ENCODE measurements around the gene ZSCAN26. TPM values are rescaled to one million over a fixed set of nuclear protein-coding genes. Genes with fewer than 3 reads are reported as not detected.

The ZSCAN26 gene
- polyA plus RNA-seq, 1 donor from 2014 or later = 91.2 TPM

- Histone ChIP-seq H3K9ac (ENCODE audit: low read length) (no peak overlapping the region), H3K36me3 (ENCODE audit: insufficient read depth, low read length) (no peaks in the 10 kb centered on the region), H3K27me3 (ENCODE audit: insufficient read depth, low read depth, low read length) (peaks cover 73% of the 10 kb centered on the region), H3K9me3 (ENCODE audit: low read length) (no peaks in the 10 kb centered on the region), H3F3A (ENCODE audit: insufficient read depth, low read length, poor library complexity, severe bottlenecking) (no peaks in the 10 kb centered on the region), H2AFZ (ENCODE audit: low read depth, low read length) (no peak overlapping the region), H3K4me3 (ENCODE audit: low read length) (peak overlapping the region; percentile 56), H4K20me1 (ENCODE audit: insufficient read depth) (no peaks in the 10 kb centered on the region), H3K27ac (ENCODE audit: low read length) (no peak overlapping the region), H3K4me2 (ENCODE audit: low read length) (no peak overlapping the region), H3K79me2 (replicated peaks; ENCODE audit: insufficient read depth, low read length) (no peaks in the 10 kb centered on the region), H3K9me2 (ENCODE audit: insufficient read depth, low read length) (no peaks in the 10 kb centered on the region)
- TF ChIP-seq EZH2 (IDR thresholded peaks at IDR 0.05; ENCODE audit: borderline replicate concordance, insufficient read depth, low read length, poor library complexity, severe bottlenecking) = no peak
- TF ChIP-seq CTCF (IDR thresholded peaks at IDR 0.05; ENCODE audit: poor library complexity, severe bottlenecking) = no peak
- TF ChIP-seq TAF1 (IDR thresholded peaks at IDR 0.05; ENCODE audit: low read depth) = no peak
- TF ChIP-seq REST (IDR thresholded peaks at IDR 0.05; ENCODE audit: borderline replicate concordance) = no peak
- TF ChIP-seq POLR2AphosphoS5 (IDR thresholded peaks at IDR 0.05) = no peak
- no peak for TF ChIP-seq RAD21 (conservative IDR thresholded peaks at IDR 0.05)
- TF ChIP-seq SMC3 (conservative IDR thresholded peaks at IDR 0.05; ENCODE audit: poor library complexity) = no peak
- TF ChIP-seq EP300 (conservative IDR thresholded peaks at IDR 0.05; ENCODE audit: poor library complexity, severe bottlenecking) = no peak
- no peak for TF ChIP-seq MXI1 (conservative IDR thresholded peaks at IDR 0.05; ENCODE audit: poor library complexity, severe bottlenecking)
Observed at GRCh38 chr6:28218312-28219248, 48.4 kb upstream of the ZSCAN26 start.

DNA sequence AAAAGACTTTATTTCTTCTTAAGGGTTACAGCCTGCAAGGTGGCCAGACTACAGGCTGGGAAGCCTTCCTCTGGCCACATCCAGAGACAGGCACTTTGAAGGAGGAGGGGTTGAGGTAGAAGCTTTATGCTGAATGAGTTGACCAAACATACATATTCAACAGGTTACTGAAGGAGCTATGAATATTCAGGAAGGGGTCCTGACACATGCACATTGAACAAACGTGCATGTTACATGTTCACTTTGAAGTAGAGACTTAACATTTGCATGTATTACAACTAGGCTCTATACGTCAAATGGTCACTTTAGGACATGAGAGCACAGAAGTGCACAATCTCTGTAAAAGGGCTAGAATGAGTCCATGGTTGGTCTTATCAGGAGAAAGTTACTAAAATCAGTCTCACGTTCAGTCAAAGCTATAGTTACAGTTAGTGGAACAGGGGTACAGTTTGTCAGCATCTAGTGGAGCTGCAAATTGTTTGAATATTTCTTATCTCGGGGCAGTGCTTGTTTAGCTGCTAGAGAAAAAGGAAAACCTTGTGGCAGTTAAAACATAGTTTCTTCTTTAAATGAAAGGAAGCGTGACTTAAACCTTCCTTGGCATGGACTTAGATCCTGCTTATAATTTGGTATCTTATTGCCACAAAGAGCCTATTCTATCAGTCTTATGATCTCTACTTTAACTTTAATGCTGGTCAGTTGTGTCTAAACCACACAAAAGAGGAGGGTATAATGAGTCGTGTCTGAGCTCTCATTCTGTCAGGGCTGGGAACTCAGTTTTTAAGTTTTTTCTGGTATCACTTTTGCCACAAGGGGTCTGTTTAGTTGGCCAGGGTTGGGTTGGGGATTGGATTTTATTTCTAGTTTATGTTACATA, 46.4 kb upstream of the ZSCAN26 start:
- H3K36me3 ChIP-seq (ENCODE audit: insufficient read depth, low read length) = no peaks in the 10 kb centered on the region
- no peak overlapping the region for H3K27ac ChIP-seq (ENCODE audit: low read length)
- no peak overlapping the region for H3K9ac ChIP-seq (ENCODE audit: low read length)
- H2AFZ ChIP-seq (ENCODE audit: low read depth, low read length) = no peak overlapping the region
- no peaks in the 10 kb centered on the region for H3F3A ChIP-seq (ENCODE audit: insufficient read depth, low read length, poor library complexity, severe bottlenecking)
- no peaks in the 10 kb centered on the region for H3K9me3 ChIP-seq (ENCODE audit: low read length)
- H3K79me2 ChIP-seq (replicated peaks; ENCODE audit: insufficient read depth, low read length) = peaks cover 16% of the 10 kb centered on the region
- H3K4me3 ChIP-seq (ENCODE audit: low read length) = no peak overlapping the region
- no peak overlapping the region for H3K4me2 ChIP-seq (ENCODE audit: low read length)
- H3K9me2 ChIP-seq (ENCODE audit: insufficient read depth, low read length) = no peaks in the 10 kb centered on the region
- peaks cover 54% of the 10 kb centered on the region for H3K27me3 ChIP-seq (ENCODE audit: insufficient read depth, low read depth, low read length)
- no peaks in the 10 kb centered on the region for H4K20me1 ChIP-seq (ENCODE audit: insufficient read depth)
- TF ChIP-seq RAD21 (conservative IDR thresholded peaks at IDR 0.05) (no peak), EP300 (conservative IDR thresholded peaks at IDR 0.05; ENCODE audit: poor library complexity, severe bottlenecking) (no peak)
